Muscle of back (tissue), 13 donors: ENCODE data around the gene EVA1B. TPM values are rescaled to one million over a fixed set of nuclear protein-coding genes. Genes with fewer than 3 reads are reported as not detected.
A peak's percentile ranks its signal among the peaks of the same experiment; 100 is the strongest.

Source experiments
- DNase-seq, 3 donors: peaks; one replicate each; pipeline versions ENCODE4 v3.0.0 to v3.0.0-alpha.2; 2013
- long read RNA-seq, 9 donors: transcript quantifications; one replicate each; lab custom pipeline, GENCODE V29; 2026
- polyA plus RNA-seq, 10 donors: library from polyadenylated mRNA; unstranded; fragments of 120-200 nt; gene quantifications; one replicate each; pipeline ENCODE4 v1.2.1, GENCODE V29; 2013; ENCODE audit not compliant: insufficient read length in 10 of 10

The EVA1B gene
- polyA plus RNA-seq = 10 to 100 TPM; 17.7 to 53.6 (median 29.9) TPM
- long read RNA-seq, donor 1, transcript EVA1B-202 (3 exons, 699 nt) = major isoform, 29 of 29 reads
- long read RNA-seq, donor 1, partial matches to known transcripts = 0 of 29 reads
- long read RNA-seq, donor 1, other reads (novel, unspliced or antisense) = 0 of 29 reads
- long read RNA-seq, donor 2, transcript EVA1B-202 (3 exons, 699 nt) = major isoform, 17 of 17 reads
- long read RNA-seq, donor 2, partial matches to known transcripts = 0 of 17 reads
- long read RNA-seq, donor 2, other reads (novel, unspliced or antisense) = 0 of 17 reads
- long read RNA-seq, donor 3 = 0 reads
- long read RNA-seq, donor 4, transcript EVA1B-202 (3 exons, 699 nt) = major isoform, 25 of 25 reads
- long read RNA-seq, donor 4, partial matches to known transcripts = 0 of 25 reads
- long read RNA-seq, donor 4, other reads (novel, unspliced or antisense) = 0 of 25 reads
- long read RNA-seq, donor 5, transcript EVA1B-202 (3 exons, 699 nt) = major isoform, 33 of 33 reads
- long read RNA-seq, donor 5, partial matches to known transcripts = 0 of 33 reads
- long read RNA-seq, donor 5, other reads (novel, unspliced or antisense) = 0 of 33 reads
- long read RNA-seq, donor 6, transcript EVA1B-202 (3 exons, 699 nt) = major isoform, 43 of 43 reads
- long read RNA-seq, donor 6, partial matches to known transcripts = 0 of 43 reads
- long read RNA-seq, donor 6, other reads (novel, unspliced or antisense) = 0 of 43 reads
- long read RNA-seq, donor 7, transcript EVA1B-202 (3 exons, 699 nt) = major isoform, 24 of 24 reads
- long read RNA-seq, donor 7, partial matches to known transcripts = 0 of 24 reads
- long read RNA-seq, donor 7, other reads (novel, unspliced or antisense) = 0 of 24 reads
- long read RNA-seq, donor 8, transcript EVA1B-202 (3 exons, 699 nt) = major isoform, 31 of 37 reads
- long read RNA-seq, donor 8, partial matches to known transcripts = 0 of 37 reads
- long read RNA-seq, donor 8, other reads (novel, unspliced or antisense) = 5 of 37 reads
- long read RNA-seq, donor 9, partial matches to known transcripts = 0 of 3 reads
- long read RNA-seq, donor 9, other reads (novel, unspliced or antisense) = 0 of 3 reads

GRCh38 chr1:36323636-36324352 lies at the start of gene EVA1B:
Gene EVA1B, minus strand, starts transcription at chr1:36323645. Its CDS starts 608 bp downstream, at chr1:36323037.
- peak; percentile 79 to 95 (median 85) for DNase-seq

GRCh38 chr1:36372617-36373016 lies 49.2 kb upstream of the EVA1B start:
- no peak for DNase-seq

- peak; percentile 61 to 85 (median 75) for DNase-seq
Observed at GRCh38 chr1:36369061-36369861, 45.8 kb upstream of the EVA1B start.

- DNase-seq = no peak
Observed at GRCh38 chr1:36367798-36368197, 44.4 kb upstream of the EVA1B start.

- no peak for DNase-seq
Observed at GRCh38 chr1:36367066-36367465, 43.6 kb upstream of the EVA1B start.

- DNase-seq = peak; percentile 58 to 83 (median 71)
Observed at GRCh38 chr1:36366091-36366661, 42.7 kb upstream of the EVA1B start.

GRCh38 chr1:36365381-36365780 lies 41.9 kb upstream of the EVA1B start:
- peak in 2 of 3 donors; percentile 31 to 61 for DNase-seq

- DNase-seq = no peak
Observed at GRCh38 chr1:36359911-36360550, 36.6 kb upstream of the EVA1B start.

GRCh38 chr1:36359383-36359782 lies 35.9 kb upstream of the EVA1B start:
- no peak for DNase-seq

GRCh38 chr1:36358514-36359084 lies 35.2 kb upstream of the EVA1B start:
- DNase-seq = no peak

GRCh38 chr1:36355811-36356210 lies 32.4 kb upstream of the EVA1B start:
- no peak for DNase-seq

- no peak for DNase-seq
Observed at GRCh38 chr1:36354486-36354885, 31.0 kb upstream of the EVA1B start.

- DNase-seq = no peak
Observed at GRCh38 chr1:36352910-36353878, 29.7 kb upstream of the EVA1B start.

- DNase-seq = peak in 1 of 3 donors; percentile 32
Observed at GRCh38 chr1:36352125-36352909, 28.9 kb upstream of the EVA1B start.

GRCh38 chr1:36351227-36351977 lies 28.0 kb upstream of the EVA1B start:
- DNase-seq = peak in 2 of 3 donors; percentile 43 to 80

- DNase-seq = peak; percentile 27 to 73 (median 40)
Observed at GRCh38 chr1:36350659-36351226, 27.3 kb upstream of the EVA1B start.
